Measurements from ENCODE around the gene YWHAG. TPM values are rescaled to one million over a fixed set of nuclear protein-coding genes. Genes with fewer than 3 reads are reported as not detected.

Gene YWHAG
- total RNA-seq, 1 donor from 2014 or later: 151 TPM

GRCh38 chr7:76325092-76325491 lies 33.7 kb downstream of the YWHAG start:
- Mint-ChIP-seq H3K4me1 (ENCODE audit: unreplicated experiment) (peaks cover 12% of the 10 kb centered on the region), H3K27me3 (ENCODE audit: unreplicated experiment) (no peaks in the 10 kb centered on the region), H3K27ac (ENCODE audit: unreplicated experiment) (no peak overlapping the region), H3K9me3 (ENCODE audit: unreplicated experiment) (no peaks in the 10 kb centered on the region), H3K4me3 (ENCODE audit: unreplicated experiment) (no peak overlapping the region), H3K36me3 (ENCODE audit: unreplicated experiment) (peaks cover 33% of the 10 kb centered on the region)
- no peak for DNase-seq (ENCODE audit: extremely low spot score, unreplicated experiment)
- TF ChIP-seq, protein P1, sequence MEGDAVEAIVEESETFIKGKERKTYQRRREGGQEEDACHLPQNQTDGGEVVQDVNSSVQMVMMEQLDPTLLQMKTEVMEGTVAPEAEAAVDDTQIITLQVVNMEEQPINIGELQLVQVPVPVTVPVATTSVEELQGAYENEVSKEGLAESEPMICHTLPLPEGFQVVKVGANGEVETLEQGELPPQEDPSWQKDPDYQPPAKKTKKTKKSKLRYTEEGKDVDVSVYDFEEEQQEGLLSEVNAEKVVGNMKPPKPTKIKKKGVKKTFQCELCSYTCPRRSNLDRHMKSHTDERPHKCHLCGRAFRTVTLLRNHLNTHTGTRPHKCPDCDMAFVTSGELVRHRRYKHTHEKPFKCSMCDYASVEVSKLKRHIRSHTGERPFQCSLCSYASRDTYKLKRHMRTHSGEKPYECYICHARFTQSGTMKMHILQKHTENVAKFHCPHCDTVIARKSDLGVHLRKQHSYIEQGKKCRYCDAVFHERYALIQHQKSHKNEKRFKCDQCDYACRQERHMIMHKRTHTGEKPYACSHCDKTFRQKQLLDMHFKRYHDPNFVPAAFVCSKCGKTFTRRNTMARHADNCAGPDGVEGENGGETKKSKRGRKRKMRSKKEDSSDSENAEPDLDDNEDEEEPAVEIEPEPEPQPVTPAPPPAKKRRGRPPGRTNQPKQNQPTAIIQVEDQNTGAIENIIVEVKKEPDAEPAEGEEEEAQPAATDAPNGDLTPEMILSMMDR (IDR thresholded peaks at IDR 0.05): no peak

DNA sequence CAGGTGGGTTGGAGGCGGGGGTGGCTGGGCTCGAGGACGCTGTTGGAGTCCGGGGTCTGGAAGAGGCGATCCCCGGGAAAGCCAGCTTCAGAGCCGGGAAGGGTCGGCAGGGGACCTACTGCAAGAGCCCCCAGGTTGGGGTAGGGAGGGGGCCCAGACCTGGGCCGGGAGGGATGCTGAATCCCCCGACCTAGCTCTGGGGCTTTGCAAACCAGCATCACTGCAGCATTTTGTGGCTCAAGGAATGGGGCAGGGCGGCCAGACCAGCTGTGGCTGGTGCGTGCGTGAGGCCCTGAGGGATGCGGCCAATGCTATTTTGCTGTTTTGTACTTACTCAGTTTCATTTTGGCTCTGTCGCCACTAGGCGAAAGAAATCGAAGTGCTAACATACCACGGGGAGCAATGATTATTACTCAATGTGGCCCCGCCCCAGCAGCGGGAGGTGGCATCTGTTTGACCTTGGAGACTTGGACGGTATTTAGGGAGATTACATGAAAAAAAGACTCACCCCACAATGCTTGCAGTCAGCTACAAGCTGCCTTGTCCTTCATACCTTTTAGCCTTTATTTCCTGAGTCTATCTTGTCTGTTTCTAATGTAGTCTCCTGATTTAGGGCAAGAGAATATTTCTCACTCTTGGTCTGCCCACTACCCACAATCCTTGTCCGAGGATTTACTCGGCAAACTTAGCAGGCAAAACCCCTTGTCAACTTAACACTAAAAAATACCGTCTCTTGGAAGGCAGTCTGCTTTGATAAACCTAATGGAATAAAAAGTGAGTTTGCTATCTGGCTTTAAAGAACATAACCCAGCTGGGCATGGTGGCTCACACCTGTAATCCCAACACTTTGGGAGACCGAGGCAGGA lies 40.1 kb downstream of the YWHAG start:
- no peaks in the 10 kb centered on the region for H3K9me3 Mint-ChIP-seq (ENCODE audit: unreplicated experiment)

DNA sequence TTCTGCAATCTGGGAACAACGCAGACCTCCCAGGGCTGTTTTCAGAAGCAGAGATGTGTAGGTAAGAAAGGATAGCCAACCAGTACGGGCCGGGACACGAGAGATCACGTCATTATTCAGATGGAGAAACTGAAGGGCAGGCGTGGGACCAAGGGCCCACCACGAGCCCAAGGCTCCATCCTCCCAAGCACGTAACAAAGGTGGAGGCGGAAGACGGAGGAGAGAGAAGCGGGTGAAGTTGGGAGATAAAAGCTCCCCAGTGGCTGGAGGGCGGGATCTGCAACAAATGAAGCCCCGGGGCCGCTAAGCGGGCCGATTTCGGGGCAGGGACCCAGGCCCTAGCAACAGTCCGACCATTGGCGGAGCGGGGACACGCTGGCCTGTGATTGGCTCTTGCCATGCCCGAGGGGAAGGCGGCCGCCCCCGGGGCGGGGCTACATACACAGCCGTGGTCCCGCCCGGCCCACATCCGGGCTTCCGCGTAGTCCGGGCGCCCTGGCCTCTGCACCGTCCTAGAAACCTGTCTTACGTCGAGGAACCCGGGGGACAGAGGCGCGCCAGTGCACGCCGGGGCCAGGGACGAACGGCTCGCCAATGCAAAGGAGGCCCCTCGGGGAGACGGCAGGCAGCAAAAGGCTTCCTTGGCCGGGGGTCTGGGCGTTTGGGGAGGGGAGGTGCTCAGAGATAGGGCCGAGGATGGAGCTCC lies 40.9 kb downstream of the YWHAG start:
- no peaks in the 10 kb centered on the region for H3K9me3 Mint-ChIP-seq (ENCODE audit: unreplicated experiment)
- H3K36me3 Mint-ChIP-seq (ENCODE audit: unreplicated experiment): no peaks in the 10 kb centered on the region
- no peaks in the 10 kb centered on the region for H3K27me3 Mint-ChIP-seq (ENCODE audit: unreplicated experiment)
- peak; percentile 98 for DNase-seq (ENCODE audit: extremely low spot score, unreplicated experiment)
- peaks cover 24% of the 10 kb centered on the region for H3K4me1 Mint-ChIP-seq (ENCODE audit: unreplicated experiment)
- H3K27ac Mint-ChIP-seq (ENCODE audit: unreplicated experiment): peak overlapping the region; percentile 98
- peak overlapping the region; percentile 90 for H3K4me3 Mint-ChIP-seq (ENCODE audit: unreplicated experiment)
- TF ChIP-seq, protein P1 (IDR thresholded peaks at IDR 0.05): no peak

More for the DNA sequence above, 40.1 kb downstream of the YWHAG start:
- TF ChIP-seq, protein P1 (IDR thresholded peaks at IDR 0.05): peak; percentile 53
- Mint-ChIP-seq H3K4me3 (ENCODE audit: unreplicated experiment) (peak overlapping the region; percentile 90), H3K27ac (ENCODE audit: unreplicated experiment) (peak overlapping the region; percentile 98), H3K36me3 (ENCODE audit: unreplicated experiment) (no peaks in the 10 kb centered on the region), H3K4me1 (ENCODE audit: unreplicated experiment) (peaks cover 25% of the 10 kb centered on the region), H3K27me3 (ENCODE audit: unreplicated experiment) (no peaks in the 10 kb centered on the region)
- DNase-seq (ENCODE audit: extremely low spot score, unreplicated experiment): peak; percentile 88

DNA sequence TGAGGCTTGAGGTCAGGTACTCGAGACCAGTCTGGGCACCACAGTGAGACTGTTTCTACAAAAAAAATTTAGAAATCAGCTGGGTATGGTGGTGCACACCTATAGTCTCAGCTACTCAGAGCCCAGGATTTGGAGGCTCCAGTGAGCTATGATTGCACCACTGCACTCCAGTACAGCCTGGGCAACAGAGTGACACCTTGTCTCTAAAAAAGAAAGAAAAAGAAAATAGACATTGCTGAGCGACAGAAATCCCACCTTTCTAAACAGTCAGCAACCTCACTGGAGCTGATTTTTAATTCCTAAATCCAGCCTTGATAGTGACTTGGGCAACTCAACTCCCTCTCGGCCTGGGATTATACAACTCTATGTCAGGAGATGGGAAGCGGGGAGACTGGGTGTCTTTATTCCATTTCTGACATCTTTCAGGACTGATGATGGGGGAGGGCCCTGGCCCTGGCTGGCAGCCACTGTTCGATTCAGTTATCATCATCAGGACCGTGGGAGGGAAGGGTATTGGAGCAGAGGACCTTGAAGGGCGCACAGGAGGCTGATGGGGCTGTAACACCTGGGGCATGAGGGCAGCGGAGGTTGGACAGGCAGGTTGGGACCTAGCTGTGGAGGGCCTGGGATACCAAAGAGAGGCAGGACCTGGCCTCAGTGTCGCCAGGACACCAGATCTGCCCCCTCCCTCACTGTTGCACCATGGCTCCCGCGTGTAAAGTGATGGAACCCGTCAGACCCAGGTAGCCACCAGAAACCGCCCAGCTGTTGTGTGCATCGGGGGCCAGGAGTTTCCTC lies 41.6 kb downstream of the YWHAG start:
- TF ChIP-seq, protein P1 (IDR thresholded peaks at IDR 0.05): no peak
- no peaks in the 10 kb centered on the region for H3K36me3 Mint-ChIP-seq (ENCODE audit: unreplicated experiment)
- no peaks in the 10 kb centered on the region for H3K27me3 Mint-ChIP-seq (ENCODE audit: unreplicated experiment)
- H3K4me1 Mint-ChIP-seq (ENCODE audit: unreplicated experiment): peaks cover 25% of the 10 kb centered on the region
- peak overlapping the region; percentile 90 for H3K4me3 Mint-ChIP-seq (ENCODE audit: unreplicated experiment)
- H3K27ac Mint-ChIP-seq (ENCODE audit: unreplicated experiment): peak overlapping the region; percentile 98
- H3K9me3 Mint-ChIP-seq (ENCODE audit: unreplicated experiment): no peaks in the 10 kb centered on the region
- no peak for DNase-seq (ENCODE audit: extremely low spot score, unreplicated experiment)

All from osteocyte (in vitro differentiated cells).